ENCODE data around the gene CNTN3.

CNTN3 gene

DNA sequence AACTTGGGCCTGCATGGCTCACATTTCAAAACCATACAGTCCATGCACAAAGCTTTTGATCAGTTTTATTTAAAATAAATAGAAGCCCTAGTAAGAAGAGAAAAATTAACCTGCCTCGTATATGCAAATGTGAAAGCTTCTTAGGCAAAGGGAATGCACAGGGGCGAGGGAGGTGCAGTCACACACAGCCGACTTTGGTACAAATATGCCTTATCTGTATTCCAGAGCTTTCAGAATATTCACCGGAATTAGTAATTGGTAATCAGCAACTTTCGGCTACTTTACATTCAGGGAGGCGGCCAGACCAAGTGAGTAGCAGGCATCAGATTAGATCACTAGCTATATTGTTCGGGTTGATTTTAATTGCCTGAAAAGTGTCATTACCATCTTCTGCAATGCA is 7.5 kb downstream of the CNTN3 start:
- no peak for DNase-seq

- DNase-seq = no peak
Measured at GRCh38 chr3:74605437-74605836, 9.0 kb downstream of the CNTN3 start.

GRCh38 chr3:74603292-74603691 is 11.2 kb downstream of the CNTN3 start:
- no peak for DNase-seq

- DNase-seq = no peak
Measured at GRCh38 chr3:74602471-74602870, 12.0 kb downstream of the CNTN3 start.

GRCh38 chr3:74601793-74602192 is 12.7 kb downstream of the CNTN3 start:
- DNase-seq = no peak

DNA sequence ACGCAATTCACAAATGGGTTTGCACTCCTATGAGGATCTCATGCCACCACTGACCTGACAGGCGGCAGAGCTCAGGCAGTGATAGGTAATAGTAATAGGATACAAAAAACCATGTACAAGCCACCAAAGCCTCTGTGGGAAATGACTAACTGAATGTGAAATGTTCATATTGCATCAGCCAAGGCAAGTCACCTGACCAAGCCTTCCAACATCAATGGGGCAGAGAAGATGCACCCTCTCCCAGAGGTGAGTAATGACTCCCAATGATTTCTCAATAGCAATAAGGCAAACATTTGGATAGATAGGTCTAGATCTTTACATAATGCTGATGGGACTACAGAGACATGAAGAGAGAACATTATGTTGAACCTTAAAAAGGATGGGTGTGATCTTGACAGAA is 14.9 kb downstream of the CNTN3 start:
- DNase-seq = no peak

DNA sequence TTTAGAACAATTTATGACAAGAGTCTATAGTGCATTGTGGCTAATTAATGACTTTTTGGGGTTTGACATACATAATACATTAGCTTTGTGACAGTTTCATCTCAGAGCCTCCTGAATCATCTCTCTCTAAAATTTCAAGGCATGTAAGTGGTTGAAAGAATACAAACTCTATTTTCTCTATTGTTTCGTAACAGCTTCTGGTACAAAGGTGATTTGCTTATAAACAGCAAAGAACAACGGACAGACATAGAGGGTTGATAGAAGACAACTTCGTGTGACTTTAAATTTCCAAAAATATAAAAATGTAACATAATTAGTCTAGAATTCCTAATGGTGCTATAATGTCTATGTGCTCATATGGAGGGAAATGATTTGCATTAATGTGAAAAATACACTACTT is 21.3 kb downstream of the CNTN3 start:
- no peak for DNase-seq

- peak in 1 of 2 experiments; percentile 8 for DNase-seq
Measured at GRCh38 chr3:74592359-74592758, 22.1 kb downstream of the CNTN3 start.

GRCh38 chr3:74591946-74592345 is 22.5 kb downstream of the CNTN3 start:
- DNase-seq = no peak

- DNase-seq = no peak
Measured at GRCh38 chr3:74591342-74591741, 23.1 kb downstream of the CNTN3 start.

- DNase-seq = no peak
Measured at GRCh38 chr3:74590620-74591262, 23.7 kb downstream of the CNTN3 start.

- no peak for DNase-seq
Measured at GRCh38 chr3:74584782-74585181, 29.7 kb downstream of the CNTN3 start.

GRCh38 chr3:74582982-74583381 is 31.5 kb downstream of the CNTN3 start:
- no peak for DNase-seq

- DNase-seq = no peak
Measured at GRCh38 chr3:74575857-74576256, 38.6 kb downstream of the CNTN3 start.

GRCh38 chr3:74571118-74571517 is 43.3 kb downstream of the CNTN3 start:
- no peak for DNase-seq
